AG09309 (cell line): ENCODE data around the gene CDH4.

Experiments used
- DNase-seq: peaks from one replicate; pipeline ENCODE4 v3.0.0-alpha.2; 2010; ENCODE audit warnings: low read depth
- H3K4me3 ChIP-seq: 2 replicates; pipeline ENCODE4 v1.5.1; 2011; ENCODE audit warnings: mild to moderate bottlenecking, low read depth, low read length, moderate library complexity; ENCODE audit not compliant: control insufficient read depth
- CTCF ChIP-seq: IDR thresholded peaks from 2 replicates; pipeline ENCODE4 v1.5.1; 2011; ENCODE audit warnings: mild to moderate bottlenecking, low read depth, low read length, inconsistent platforms; ENCODE audit not compliant: insufficient read depth, control insufficient read depth; ENCODE audit errors: missing control alignments

CDH4 gene

GRCh38 chr20:61907081-61907891 is 655.2 kb downstream of the CDH4 start:
- no peak overlapping the region for H3K4me3 ChIP-seq
- TF ChIP-seq CTCF, result no peak
- no peak for DNase-seq

GRCh38 chr20:61908057-61909026 is 656.3 kb downstream of the CDH4 start:
- no peak for DNase-seq
- TF ChIP-seq CTCF, result no peak
- no peak overlapping the region for H3K4me3 ChIP-seq

- DNase-seq, result no peak
- H3K4me3 ChIP-seq, result no peak overlapping the region
- no peak for TF ChIP-seq CTCF
Observed at GRCh38 chr20:61909028-61909427, 657.0 kb downstream of the CDH4 start.

- no peak for TF ChIP-seq CTCF
- no peak overlapping the region for H3K4me3 ChIP-seq
- DNase-seq, result no peak
Observed at GRCh38 chr20:61909821-61910220, 657.8 kb downstream of the CDH4 start.

GRCh38 chr20:61911824-61912223 is 659.8 kb downstream of the CDH4 start:
- no peak overlapping the region for H3K4me3 ChIP-seq
- DNase-seq, result no peak
- no peak for TF ChIP-seq CTCF

GRCh38 chr20:61912665-61913422 is 660.8 kb downstream of the CDH4 start:
- TF ChIP-seq CTCF, result no peak
- DNase-seq, result no peak
- no peak overlapping the region for H3K4me3 ChIP-seq
